Skin epidermis (tissue), 12 donors: ENCODE measurements around the gene GPR68.
"Not testable (repeated sequence)": the region's sequence is repeated elsewhere in the genome, so short reads cannot be mapped to it uniquely, and the experiment has no call there.

Experiments
- H3K27ac ChIP-seq, 21 experiments: fragments of 200-600 bp; sonication (generic) in 11 of 21; one replicate each; pipeline ENCODE4 v1.5.0; 2020; ENCODE audit warnings: mild to moderate bottlenecking in 3 of 21, inconsistent platforms in 2 of 21, moderate library complexity in 2 of 21
- H3K4me3 ChIP-seq, 7 experiments: fragments of 200-600 bp; sonication (generic) in 2 of 7; one replicate each; pipeline ENCODE4 v1.5.0; 2020; ENCODE audit warnings: inconsistent platforms in 2 of 7, mild to moderate bottlenecking in 2 of 7, moderate library complexity in 1 of 7

GPR68 gene

DNA sequence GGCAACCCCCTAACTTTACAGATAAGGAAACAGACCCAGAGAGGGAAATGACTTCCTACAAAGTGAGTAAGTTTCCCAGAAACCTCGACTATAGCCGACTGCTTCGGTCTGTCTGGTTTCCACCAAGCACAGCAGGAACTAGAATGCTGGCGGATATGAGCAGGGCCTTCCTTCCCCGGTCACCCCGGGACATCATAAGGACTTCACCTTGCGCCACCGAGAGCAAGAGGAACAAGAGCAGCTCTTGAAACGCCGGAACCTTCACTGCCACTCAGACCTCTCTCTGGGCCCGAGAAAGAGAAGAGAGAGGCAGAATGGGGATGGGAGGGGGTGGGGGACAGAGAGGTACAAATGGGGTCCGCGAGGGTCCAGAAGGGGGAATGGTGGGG is 29.4 kb upstream of the GPR68 start:
- H3K27ac ChIP-seq, result no peak overlapping the region
- no peak overlapping the region for H3K4me3 ChIP-seq

DNA sequence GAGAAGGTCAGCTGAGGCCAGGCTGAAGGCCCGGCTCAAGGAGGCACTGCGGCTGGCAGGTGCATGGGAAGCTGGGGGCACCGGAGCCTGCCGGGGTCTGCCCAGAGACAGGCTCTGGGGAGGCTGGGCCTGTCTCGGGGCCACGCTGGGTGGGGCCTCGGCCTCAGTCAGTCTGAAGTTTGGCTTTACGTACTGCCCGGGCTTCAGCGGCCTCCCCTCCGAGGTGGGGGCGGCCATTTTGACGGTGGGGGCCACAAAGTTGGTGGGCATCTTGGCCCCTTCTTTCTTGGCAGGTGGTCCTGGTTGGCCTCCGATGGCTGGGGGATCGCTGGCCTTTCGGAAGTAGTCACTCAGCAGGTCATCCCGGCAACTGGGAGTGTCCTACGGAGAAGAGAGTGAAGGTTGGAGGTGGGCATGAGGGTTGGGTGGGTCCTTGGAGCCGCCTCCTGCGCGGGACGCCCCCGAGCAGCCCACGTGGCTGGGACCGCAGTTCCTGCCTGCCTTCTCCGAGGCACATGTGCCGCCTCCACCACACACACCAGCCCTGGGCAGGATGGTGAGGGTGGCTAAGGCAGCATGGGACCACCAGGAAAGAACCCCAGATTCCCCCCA is 28.9 kb upstream of the GPR68 start:
- Histone ChIP-seq H3K27ac (no peak overlapping the region), H3K4me3 (no peak overlapping the region)

DNA sequence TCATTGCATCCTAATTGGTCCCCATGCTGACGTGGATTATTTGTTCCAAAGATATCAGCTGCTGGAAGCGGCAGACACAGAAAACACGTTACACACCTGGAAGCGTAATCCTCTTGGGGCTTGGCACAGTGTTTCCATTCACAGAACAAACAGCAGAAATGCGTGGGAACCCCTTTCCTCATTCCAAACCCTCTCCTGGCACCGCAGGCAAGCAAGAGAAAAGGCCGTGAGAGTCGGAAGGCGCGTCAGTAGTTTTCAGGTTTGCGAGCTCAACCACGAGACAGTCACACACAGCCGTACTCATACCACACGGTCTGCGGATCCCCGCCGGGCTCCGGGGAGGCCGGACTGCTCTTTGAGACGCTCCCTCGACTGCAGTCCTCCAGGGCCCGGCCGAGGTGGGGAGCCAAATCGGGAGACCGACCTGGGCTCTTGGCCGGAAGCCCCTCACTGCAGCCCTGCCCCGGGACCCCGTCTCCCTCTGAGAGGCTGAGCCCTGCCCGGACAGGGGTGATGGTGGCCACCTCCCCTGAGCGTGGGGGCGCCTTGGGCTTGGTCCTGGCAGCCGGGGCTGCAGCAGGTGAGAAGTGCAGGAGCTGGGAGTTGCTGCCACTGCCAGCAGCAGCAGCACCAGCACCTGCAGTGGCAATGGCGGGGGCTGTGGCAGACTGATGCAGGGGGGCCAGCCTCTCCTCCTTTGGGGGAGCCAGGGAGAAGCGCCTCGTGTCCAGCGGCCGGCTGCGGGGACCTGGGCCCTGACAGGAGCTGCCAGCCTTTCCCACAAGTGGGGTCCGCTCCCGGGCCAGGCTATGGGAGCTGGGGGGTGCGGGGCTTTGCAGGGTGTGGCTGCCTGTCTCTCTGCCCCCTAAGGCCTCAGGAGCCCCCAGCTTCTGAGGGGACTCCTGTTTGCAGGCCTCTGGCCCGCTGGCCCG is 28.1 kb upstream of the GPR68 start:
- Histone ChIP-seq H3K4me3 (no peak overlapping the region), H3K27ac (peak overlapping the region in 2 of 21 experiments; percentile 11 to 56)

DNA sequence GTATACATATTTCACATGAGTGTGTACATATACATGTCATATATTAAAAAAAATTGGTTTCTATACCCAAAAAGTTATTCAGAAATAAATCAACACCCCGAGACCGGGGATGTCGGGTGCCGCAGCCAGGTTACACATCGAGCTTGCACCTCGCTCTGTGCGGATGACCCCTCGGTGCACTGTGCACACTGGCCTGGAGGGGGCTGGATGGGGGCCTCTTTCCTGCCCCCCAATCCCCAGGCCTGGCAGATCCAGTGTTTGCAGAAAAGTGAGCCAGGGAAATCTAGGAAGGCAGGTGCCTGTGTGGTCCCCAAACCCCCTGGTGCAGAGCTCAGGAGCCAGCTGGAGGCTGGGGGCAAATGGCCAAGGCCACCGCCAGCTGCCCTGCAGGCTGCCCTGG is 27.1 kb upstream of the GPR68 start:
- H3K4me3 ChIP-seq, result no peak overlapping the region
- H3K27ac ChIP-seq, result no peak overlapping the region

DNA sequence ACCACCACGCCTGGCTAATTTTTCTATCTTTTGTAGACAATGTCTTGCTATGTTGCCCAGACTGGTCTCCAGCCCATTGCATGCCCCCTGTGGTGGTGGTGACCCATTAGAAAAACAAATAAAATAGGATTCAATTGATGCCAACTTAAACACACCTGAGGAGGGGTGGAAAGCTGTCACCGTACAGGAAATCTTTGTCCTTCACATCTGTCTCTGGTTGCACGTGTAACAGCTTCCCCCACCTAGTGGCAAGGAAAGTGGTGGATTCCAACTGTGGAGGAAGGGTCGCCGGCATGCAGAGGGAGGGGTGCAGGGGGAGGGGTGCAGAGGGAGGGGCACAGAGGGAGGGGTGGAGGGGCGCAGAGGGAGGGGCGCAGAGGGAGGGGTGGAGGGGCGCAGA is 26.1 kb upstream of the GPR68 start:
- Histone ChIP-seq H3K4me3 (no peak overlapping the region), H3K27ac (no peak overlapping the region)

DNA sequence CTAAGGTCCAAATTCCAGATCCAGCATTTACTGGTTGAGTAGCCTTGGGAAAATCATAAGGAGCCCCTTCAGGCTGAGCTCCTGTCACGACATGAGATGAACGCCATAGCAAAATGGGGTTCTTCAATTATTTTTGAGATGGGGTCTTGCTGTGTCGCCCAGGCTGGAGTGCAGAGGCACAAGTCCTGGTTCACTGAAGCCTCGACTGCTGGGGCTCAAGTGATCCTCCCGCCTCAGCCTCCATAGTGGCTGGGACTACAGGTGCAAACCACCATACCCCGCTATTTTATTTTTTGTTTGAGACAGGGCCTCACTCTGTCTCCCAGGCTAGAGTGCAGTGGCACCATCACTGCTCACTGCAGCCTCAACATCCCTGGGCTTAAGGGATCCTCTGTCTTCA is 25.7 kb upstream of the GPR68 start:
- H3K4me3 ChIP-seq, result no peak overlapping the region
- no peak overlapping the region for H3K27ac ChIP-seq

DNA sequence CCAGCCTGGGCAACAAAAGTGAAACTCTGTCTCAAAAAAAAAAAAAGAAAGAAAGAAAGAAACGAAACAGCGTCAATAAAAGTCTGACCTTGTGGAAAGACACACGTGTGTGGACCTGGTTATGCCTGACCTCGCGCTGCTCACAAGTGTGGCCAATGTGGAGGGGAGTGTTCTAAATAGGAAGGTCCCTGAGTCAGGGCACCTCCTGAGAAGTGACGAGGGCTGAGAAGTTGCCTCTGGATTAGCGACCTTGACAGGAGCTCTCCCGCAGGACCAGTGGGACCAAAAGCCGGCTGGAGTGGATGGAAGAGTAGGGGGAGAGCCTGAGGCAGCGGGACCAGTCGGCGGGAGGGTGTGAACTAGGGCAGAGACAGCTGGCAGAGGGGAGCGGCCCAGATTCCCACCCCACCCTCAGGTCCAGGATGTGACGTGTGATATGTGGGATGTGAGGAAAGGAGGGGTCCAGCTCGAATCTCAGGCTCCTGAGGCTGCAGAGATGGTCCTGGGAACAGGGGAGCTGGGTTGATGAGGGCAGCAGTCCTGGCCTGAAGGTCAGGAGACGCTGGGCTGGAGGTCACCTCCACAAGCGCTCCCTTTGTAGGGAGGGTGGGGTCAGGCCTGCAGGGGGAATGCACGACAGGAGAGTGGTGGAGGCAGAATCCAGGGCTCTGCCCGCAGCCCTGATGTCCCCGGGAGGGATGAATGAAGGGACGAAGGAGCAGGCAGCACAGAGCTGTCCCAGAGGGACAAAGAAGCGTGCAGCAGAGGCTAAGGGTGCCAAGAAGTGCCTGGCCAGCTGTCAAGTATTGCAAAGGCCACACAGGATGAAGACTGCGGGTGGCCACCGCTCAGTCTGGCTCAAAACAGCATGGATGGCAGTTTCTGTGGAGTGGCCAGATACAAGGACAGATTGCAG is 24.8 kb upstream of the GPR68 start:
- H3K4me3 ChIP-seq, result peak overlapping the region in 1 of 7 experiments; percentile 9
- peak overlapping the region in 4 of 21 experiments; percentile 24 to 60 (median 40) for H3K27ac ChIP-seq

DNA sequence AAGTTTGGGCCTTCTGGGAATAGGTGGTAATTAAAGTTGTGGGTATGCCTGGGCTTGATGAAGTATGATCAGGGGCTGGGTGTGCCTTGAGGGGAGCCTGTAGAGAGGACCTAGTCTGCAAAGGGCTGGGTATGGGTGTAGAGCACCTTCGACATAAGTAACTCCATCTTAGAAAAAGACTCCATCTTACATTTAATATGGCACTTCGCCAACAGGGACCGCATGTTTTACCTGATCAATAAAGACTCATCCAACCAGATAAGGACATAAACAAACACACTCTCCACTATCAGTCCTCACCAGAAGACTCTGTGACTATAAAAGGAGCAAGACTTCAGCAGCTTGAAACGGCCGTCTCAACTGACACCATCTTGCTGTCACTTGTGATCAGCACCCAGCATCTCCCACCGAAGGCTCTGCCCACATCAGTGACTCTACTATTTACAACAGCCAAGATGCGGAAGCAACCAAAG is 23.5 kb upstream of the GPR68 start:
- no peak overlapping the region for H3K27ac ChIP-seq
- no peak overlapping the region for H3K4me3 ChIP-seq

DNA sequence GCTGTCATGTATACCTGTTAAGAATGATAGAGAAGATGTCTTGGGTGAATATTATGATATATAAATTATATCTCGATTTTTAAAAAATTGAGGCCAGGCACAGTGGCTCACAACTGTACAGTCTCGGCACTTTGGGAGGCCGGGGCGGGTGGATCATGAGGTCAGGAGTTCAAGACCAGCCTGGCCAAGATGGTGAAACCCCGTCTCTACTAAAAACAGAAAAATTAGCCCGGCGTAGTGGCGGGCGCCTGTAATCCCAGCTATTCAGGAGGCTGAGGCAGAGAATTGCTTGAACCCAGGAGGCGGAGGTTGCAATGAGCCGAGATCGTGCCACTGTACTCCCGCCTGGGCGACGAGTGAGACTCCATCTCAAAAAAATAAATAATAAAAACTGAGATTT is 21.8 kb upstream of the GPR68 start:
- not testable (repeated sequence) for H3K27ac ChIP-seq, H3K4me3 ChIP-seq

DNA sequence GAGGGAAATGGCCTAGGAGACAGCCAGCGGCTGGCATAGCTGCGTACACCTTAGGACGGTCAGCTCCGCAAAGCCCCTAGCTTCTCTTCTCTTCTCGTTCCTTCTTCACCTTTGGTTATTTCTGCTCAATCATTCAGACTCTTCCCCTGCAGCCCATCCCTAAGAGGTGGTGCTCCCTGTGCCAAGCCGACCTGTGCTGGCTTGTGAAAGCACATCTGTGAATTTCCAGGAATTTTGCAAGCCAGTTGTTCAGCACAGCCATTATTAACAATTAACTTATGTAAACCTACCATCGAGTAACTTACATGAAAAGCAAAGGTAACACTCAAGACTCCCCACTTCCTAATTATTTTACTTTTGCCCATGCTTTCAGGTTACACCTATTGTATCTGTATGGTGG is 20.9 kb upstream of the GPR68 start:
- Histone ChIP-seq H3K27ac (peak overlapping the region in 15 of 21 experiments; percentile 41 to 84 (median 71)), H3K4me3 (peak overlapping the region in 1 of 7 experiments; percentile 13)

DNA sequence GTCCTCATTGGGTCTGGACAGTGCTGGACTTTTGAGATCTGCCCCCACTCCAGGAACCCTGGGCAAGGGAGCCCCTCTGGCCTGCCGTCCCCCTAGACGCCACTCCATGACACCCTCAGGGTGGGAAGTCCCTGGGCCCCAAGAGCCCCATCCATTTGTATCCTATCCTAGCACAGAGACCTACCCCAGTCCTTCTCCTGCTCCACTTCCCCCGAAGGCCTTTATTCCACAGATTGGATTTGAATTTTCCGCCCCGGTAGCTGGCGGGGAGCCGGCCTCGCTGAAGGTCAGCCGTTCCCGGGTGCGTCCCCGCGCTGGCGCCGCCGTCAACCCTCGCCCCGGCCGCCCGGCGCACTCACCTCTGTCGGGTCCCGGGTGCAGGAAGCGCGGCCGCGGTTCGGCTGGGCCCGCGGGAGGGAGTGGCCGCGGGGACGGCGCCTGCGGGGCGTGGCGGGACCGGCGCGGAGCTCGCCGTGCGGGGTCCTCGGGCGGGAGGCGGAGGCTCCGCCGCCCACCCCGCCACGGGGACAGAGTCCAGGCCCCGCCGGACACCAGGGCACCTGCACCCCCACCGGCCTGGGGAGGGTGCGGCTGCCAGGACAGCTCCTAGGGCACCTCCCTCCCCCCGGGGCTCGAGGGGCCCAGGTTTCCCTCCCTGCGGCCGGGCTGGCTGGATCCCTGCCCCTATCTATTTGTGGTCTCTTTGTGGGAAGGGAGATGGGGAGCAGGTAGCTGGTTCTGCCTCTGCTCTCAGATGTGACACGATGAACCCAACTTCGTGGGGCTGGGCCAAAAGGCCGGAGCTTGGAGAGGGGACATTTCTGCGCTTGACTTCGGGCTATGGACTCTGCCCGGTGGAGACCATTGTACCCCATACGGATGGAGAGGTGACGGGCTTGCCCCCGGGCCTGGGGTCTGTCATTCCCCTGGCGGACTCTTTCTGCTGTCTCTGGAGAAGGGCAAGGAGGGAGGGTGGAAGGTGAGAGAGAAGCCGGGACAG is 19.9 kb upstream of the GPR68 start:
- H3K4me3 ChIP-seq, result peak overlapping the region; percentile 12 to 50 (median 37)
- peak overlapping the region in 19 of 21 experiments; percentile 25 to 84 (median 67) for H3K27ac ChIP-seq

DNA sequence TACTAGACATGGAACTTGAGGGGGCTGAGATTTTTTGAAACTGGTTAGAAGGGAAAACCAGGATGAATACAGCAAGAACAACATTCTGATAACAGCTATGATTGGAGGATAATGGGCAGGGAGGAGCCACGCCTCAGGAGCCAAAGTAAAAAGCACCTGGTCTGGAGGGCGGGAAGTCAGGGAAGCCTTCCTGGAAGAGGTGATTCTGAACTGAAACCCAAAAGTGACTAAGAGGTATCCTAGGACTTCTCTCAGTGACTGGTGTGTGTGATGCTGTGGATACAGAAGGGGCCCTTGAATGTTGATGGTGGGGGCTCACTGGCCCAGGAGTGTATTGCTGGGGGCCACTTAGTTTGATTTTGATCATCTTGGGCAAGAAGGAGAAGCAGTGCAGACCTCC is 18.8 kb upstream of the GPR68 start:
- Histone ChIP-seq H3K27ac (peak overlapping the region in 3 of 21 experiments; percentile 65 to 84 (median 71)), H3K4me3 (peak overlapping the region in 5 of 7 experiments; percentile 13 to 50 (median 37))

DNA sequence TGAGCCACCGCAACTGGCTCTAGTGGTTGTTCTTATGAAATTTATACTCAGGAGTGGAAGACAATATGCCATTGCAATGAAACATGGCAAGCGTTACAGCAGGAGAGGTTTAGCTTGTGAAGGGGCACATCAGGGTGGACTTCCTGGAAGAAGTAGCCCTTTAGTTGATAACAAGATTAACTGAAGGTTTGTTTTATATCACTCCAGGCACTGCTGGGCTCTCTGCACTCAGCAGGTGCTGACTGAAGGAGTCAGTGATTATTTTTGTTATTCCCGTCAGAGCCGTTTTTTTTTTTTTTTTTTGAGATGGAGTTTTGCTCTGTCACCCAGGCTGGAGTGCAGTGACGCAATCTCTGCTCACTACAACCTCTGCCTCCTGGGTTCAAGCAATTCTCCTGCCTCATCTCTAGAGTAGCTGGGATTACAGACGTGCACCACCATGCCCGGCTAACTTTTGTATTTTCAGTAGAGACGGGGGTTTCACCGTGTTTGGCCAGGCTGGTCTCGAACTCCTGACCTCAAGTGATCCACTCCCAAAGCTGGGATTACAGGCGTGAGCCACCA is 17.6 kb upstream of the GPR68 start:
- H3K4me3 ChIP-seq, result no peak overlapping the region
- H3K27ac ChIP-seq, result peak overlapping the region in 1 of 21 experiments; percentile 7

DNA sequence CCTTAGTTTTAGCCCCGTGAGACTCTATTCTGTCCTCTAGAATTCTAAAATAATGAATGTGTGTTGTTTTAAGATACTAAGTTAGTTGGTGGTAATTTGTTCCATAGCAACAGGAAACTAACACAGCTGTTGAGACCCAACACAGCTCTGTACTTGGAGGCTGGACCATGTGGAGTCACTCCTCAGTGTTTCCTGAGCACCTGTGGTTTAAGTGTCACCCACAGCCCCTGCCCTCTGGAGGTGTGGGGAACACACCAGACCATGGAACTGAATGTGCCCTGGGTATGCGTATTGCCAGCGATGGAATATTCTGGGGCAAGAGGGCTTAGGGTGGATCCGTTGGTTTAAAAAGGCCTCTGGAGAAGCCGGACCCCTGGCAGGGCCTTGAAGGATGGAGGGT is 16.6 kb upstream of the GPR68 start:
- Histone ChIP-seq H3K4me3 (no peak overlapping the region), H3K27ac (peak overlapping the region in 1 of 21 experiments; percentile 12)

DNA sequence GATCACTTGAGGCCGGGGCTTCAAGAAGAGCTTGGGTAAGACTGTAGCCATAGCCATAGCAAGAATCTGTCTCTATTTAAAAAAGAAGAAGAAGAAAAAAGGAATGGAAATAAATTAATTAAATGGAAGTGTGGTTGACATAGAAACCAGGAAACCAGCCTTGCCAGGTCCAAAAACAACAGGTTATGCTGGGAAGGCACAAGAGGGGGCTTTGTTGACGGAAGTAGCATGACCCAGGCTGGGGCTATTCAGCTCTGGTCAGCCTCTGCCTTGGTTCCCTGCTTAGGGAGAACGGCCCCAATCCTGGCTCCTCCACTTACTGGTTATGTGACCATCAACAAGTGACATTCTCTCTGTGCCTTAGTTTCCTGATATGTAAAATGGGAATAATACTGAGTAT is 14.4 kb upstream of the GPR68 start:
- H3K4me3 ChIP-seq, result no peak overlapping the region
- H3K27ac ChIP-seq, result peak overlapping the region in 15 of 21 experiments; percentile 11 to 80 (median 60)

DNA sequence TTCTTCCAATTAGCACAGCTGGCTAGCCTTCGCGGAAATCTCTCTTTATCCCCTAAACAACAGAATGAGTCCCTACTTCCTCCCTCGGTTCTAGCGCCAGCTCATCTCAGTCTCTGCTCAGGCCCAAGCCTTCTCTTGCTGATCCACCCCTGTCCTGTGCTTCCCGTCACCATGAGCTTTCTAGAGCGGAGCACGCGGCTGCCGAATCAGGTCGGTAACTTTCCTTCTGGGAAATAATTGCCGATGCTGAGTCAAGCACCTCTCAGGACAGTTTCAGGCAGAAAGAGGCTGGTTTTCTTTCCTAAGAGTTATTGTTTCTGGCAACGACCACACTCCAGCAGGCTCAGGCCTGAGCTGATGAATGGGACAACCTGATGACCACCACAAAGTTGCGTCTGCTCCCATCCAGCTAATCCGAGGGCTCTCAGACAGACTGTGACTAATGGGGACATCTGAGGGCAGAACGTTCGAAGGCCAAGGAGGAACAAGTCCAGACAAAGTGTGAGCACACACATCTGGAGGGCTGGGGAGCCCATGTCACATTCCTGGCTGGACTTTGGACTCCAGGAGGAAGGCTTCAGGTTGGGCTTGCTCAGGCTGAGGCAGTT is 13.6 kb upstream of the GPR68 start:
- Histone ChIP-seq H3K27ac (peak overlapping the region in 17 of 21 experiments; percentile 11 to 80 (median 55)), H3K4me3 (no peak overlapping the region)

DNA sequence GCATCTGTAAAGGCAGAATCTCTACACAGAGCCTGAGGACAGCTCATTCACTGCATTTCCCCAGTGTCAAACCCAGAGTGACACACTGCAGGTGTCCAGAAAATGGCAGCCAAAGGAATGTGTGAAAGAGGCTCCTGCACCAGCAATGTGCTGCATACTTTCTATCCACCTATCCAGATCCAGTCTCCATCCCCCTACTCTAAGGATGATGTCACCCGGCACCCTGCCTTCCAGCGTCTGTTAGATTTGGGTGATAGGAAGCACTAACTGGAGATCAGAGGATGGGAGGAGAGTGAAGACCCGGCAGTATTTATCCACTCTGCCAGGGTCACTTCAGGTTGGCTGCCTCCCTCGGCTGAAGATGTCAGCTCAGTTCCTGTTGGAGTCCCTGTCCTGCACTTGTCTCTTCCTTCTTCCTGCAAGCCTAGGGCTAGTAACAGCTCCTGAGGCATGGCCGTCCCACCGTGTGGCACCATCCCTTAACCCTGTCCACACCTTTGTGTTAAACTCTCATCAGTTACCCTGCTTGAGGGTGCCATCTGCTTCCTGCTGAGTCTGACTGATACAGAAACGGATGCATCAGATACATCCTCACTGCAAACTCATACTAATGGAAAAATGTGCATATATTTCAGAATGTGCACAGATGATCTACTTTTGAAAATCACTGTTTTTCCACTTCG is 13.0 kb upstream of the GPR68 start:
- peak overlapping the region in 14 of 21 experiments; percentile 0 to 80 (median 56) for H3K27ac ChIP-seq
- no peak overlapping the region for H3K4me3 ChIP-seq
